NCI-H2029 (cell line): Measurements from ENCODE around the gene ZDHHC11.
"Not testable (repeated sequence)": the region's sequence is repeated elsewhere in the genome, so short reads cannot be mapped to it uniquely, and the experiment has no call there.

Experiments
- DNase-seq: peaks from one replicate; lab custom pipeline; 2025; lab: John Stamatoyannopoulos, UW

The ZDHHC11 gene

GRCh38 chr5:880816-881550 is 30.2 kb upstream of the ZDHHC11 start:
- DNase-seq: no peak

GRCh38 chr5:878677-879076 is 27.9 kb upstream of the ZDHHC11 start:
- DNase-seq: not testable (repeated sequence)

- no peak for DNase-seq
Observed at GRCh38 chr5:878125-878524, 27.3 kb upstream of the ZDHHC11 start.

- no peak for DNase-seq
Observed at GRCh38 chr5:876398-877365, 25.9 kb upstream of the ZDHHC11 start.

GRCh38 chr5:875931-876330 is 25.1 kb upstream of the ZDHHC11 start:
- no peak for DNase-seq

- no peak for DNase-seq
Observed at GRCh38 chr5:873328-873727, 22.5 kb upstream of the ZDHHC11 start.

- DNase-seq: no peak
Observed at GRCh38 chr5:872301-872700, 21.5 kb upstream of the ZDHHC11 start.

GRCh38 chr5:871596-872298 is 21.0 kb upstream of the ZDHHC11 start:
- no peak for DNase-seq

- DNase-seq: no peak
Observed at GRCh38 chr5:870956-871355, 20.2 kb upstream of the ZDHHC11 start.

GRCh38 chr5:868428-869135 is 17.8 kb upstream of the ZDHHC11 start:
- no peak for DNase-seq

- DNase-seq: no peak
Observed at GRCh38 chr5:867300-867870, 16.6 kb upstream of the ZDHHC11 start.

GRCh38 chr5:865771-866170 is 15.0 kb upstream of the ZDHHC11 start:
- no peak for DNase-seq

- no peak for DNase-seq
Observed at GRCh38 chr5:865168-865521, 14.4 kb upstream of the ZDHHC11 start.

GRCh38 chr5:864492-865167 is 13.8 kb upstream of the ZDHHC11 start:
- no peak for DNase-seq

- no peak for DNase-seq
Observed at GRCh38 chr5:863244-863805, 12.5 kb upstream of the ZDHHC11 start.

GRCh38 chr5:862367-863243 is 11.8 kb upstream of the ZDHHC11 start:
- no peak for DNase-seq

- DNase-seq: no peak
Observed at GRCh38 chr5:861442-862366, 10.9 kb upstream of the ZDHHC11 start.

GRCh38 chr5:860506-861150 is 9.8 kb upstream of the ZDHHC11 start:
- DNase-seq: no peak
